Natural killer cell (primary cell): ENCODE measurements around the gene TECPR1. TPM values are rescaled to one million over a fixed set of nuclear protein-coding genes. Genes with fewer than 3 reads are reported as not detected.

ENCODE experiments used
- ATAC-seq, 3 donors: fragments of 150-1000 bp in 2 of 3; fragments of 200-7000 bp in 1 of 3; cut with Tn5 transposase; 1 replicate in 1 of 3; 2 replicates in 2 of 3; pipeline ENCODE4 v1.10.0; 2021; ENCODE audit warnings: mild to moderate bottlenecking in 2 of 3, moderate library complexity in 2 of 3
- DNase-seq, 2 donors: peaks; one replicate each; pipeline versions ENCODE4 v3.0.0 to v3.0.0-alpha.2; 2013 to 2021; ENCODE audit warnings: mixed read lengths in 1 of 2
- H3K27ac ChIP-seq: one replicate; pipeline ENCODE4 v1.5.1; 2013; ENCODE audit warnings: mild to moderate bottlenecking, low read length
- H3K27me3 ChIP-seq: one replicate; pipeline ENCODE4 v1.6.1; 2013; ENCODE audit warnings: low read length; ENCODE audit not compliant: control insufficient read depth, insufficient read depth
- H3K36me3 ChIP-seq: one replicate; pipeline ENCODE4 v1.6.1; 2013; ENCODE audit warnings: low read length; ENCODE audit not compliant: control insufficient read depth, insufficient read depth
- H3K4me1 ChIP-seq: one replicate; pipeline ENCODE4 v1.6.1; 2013; ENCODE audit warnings: low read length; ENCODE audit not compliant: control insufficient read depth, insufficient read depth
- H3K4me3 ChIP-seq: one replicate; pipeline ENCODE4 v1.5.1; 2013; ENCODE audit warnings: low read length
- H3K9me3 ChIP-seq: one replicate; pipeline ENCODE4 v1.6.1; 2013; ENCODE audit warnings: low read length; ENCODE audit not compliant: control insufficient read depth, insufficient read depth
- H3K27ac Mint-ChIP-seq, 2 donors: one replicate each; pipeline ENCODE4 v1.8.0; 2022; ENCODE audit warnings: mild to moderate bottlenecking in 2 of 2, mixed read lengths in 2 of 2, moderate library complexity in 1 of 2
- H3K27me3 Mint-ChIP-seq, 2 donors: one replicate each; pipeline ENCODE4 v1.8.0; 2022; ENCODE audit warnings: low read depth in 2 of 2, mixed read lengths in 2 of 2
- H3K36me3 Mint-ChIP-seq: one replicate; pipeline ENCODE4 v1.8.0; 2022; ENCODE audit warnings: mixed read lengths
- H3K4me1 Mint-ChIP-seq, 2 donors: one replicate each; pipeline ENCODE4 v1.8.0; 2022; ENCODE audit warnings: mixed read lengths in 2 of 2
- H3K4me3 Mint-ChIP-seq: one replicate; pipeline ENCODE4 v1.8.0; 2022; ENCODE audit warnings: mild to moderate bottlenecking, moderate library complexity, mixed read lengths
- H3K9me3 Mint-ChIP-seq, 2 donors: one replicate each; pipeline ENCODE4 v1.8.0; 2022; ENCODE audit warnings: mixed read lengths in 2 of 2
- CTCF ChIP-seq: fragments of 200-600 bp; IDR thresholded peaks from one replicate; pipeline ENCODE4 v1.8.0; 2022; ENCODE audit warnings: antibody characterized with exemption
- WGBS: methylation state at CpG from one replicate; pipeline ENCODE4 v1.1.7; 2013; ENCODE audit warnings: missing lambda C conversion rate; ENCODE audit not compliant: insufficient coverage; 5-methylcytosine and 5-hydroxymethylcytosine counted together
- intact Hi-C: fragments of 100-400 bp; cut with micrococcal nuclease; formaldehyde crosslinking; loops from one replicate; pipeline ENCODE4 v1.14.2; 2022
- total RNA-seq, 4 donors: library from RNA; stranded (reverse); fragments of 120-200 nt in 1 of 4; gene quantifications; one replicate each; pipeline versions ENCODE4 v1.2.3 to v1.2.4, GENCODE V29; 2013 to 2022

TECPR1 gene
- total RNA-seq, 3 donors from 2014 or later (not counting 1 experiment from before 2014, with no cell fraction given) = 68.8 to 76.7 (median 70.3) TPM

- H3K4me1 Mint-ChIP-seq = no peaks in the 10 kb centered on the region
- intact Hi-C loops = no loop called here
- H3K27ac Mint-ChIP-seq = no peak overlapping the region
These were observed 42.3 kb upstream of the TECPR1 start for GRCh38 chr7:98294326-98294725.

GRCh38 chr7:98293746-98294145 is 41.7 kb upstream of the TECPR1 start:
- Histone ChIP-seq H3K27ac (no peak overlapping the region), H3K9me3 (no peaks in the 10 kb centered on the region), H3K4me1 (no peaks in the 10 kb centered on the region), H3K36me3 (peaks cover 5% of the 10 kb centered on the region), H3K27me3 (no peaks in the 10 kb centered on the region), H3K4me3 (no peak overlapping the region)
- no peak for TF ChIP-seq CTCF
- no peaks in the 10 kb centered on the region for H3K36me3 Mint-ChIP-seq
- H3K4me3 Mint-ChIP-seq = no peak overlapping the region
- H3K9me3 Mint-ChIP-seq = no peaks in the 10 kb centered on the region
- no peaks in the 10 kb centered on the region for H3K27me3 Mint-ChIP-seq
- ATAC-seq = no peak
- intact Hi-C loops = no loop called here
- H3K4me1 Mint-ChIP-seq = no peaks in the 10 kb centered on the region
- no peak overlapping the region for H3K27ac Mint-ChIP-seq
- 95% methylated on average over 13 of the region's 13 CpGs for WGBS
- no peak for DNase-seq

More at GRCh38 chr7:98294326-98294725, 42.3 kb upstream of the TECPR1 start:
- Mint-ChIP-seq H3K27me3 (no peaks in the 10 kb centered on the region), H3K4me3 (no peak overlapping the region), H3K9me3 (no peaks in the 10 kb centered on the region), H3K36me3 (no peaks in the 10 kb centered on the region)
- Histone ChIP-seq H3K4me3 (no peak overlapping the region), H3K4me1 (no peaks in the 10 kb centered on the region), H3K9me3 (no peaks in the 10 kb centered on the region), H3K27ac (no peak overlapping the region), H3K27me3 (no peaks in the 10 kb centered on the region), H3K36me3 (peaks cover 5% of the 10 kb centered on the region)
- DNase-seq (no peak), ATAC-seq (no peak)
- WGBS = 92% methylated on average over 15 of the region's 15 CpGs
- TF ChIP-seq CTCF = no peak

- no peaks in the 10 kb centered on the region for H3K36me3 Mint-ChIP-seq
- intact Hi-C loops = no loop called here
- H3K27ac ChIP-seq = no peak overlapping the region
- no peaks in the 10 kb centered on the region for H3K9me3 ChIP-seq
- DNase-seq = no peak
- H3K27me3 Mint-ChIP-seq = no peaks in the 10 kb centered on the region
- 94% methylated on average over 17 of the region's 17 CpGs for WGBS
- no peaks in the 10 kb centered on the region for H3K27me3 ChIP-seq
- no peak overlapping the region for H3K27ac Mint-ChIP-seq
- no peak for TF ChIP-seq CTCF
- H3K36me3 ChIP-seq = peaks cover 5% of the 10 kb centered on the region
- no peak overlapping the region for H3K4me3 Mint-ChIP-seq
- H3K4me1 Mint-ChIP-seq = no peaks in the 10 kb centered on the region
- H3K4me3 ChIP-seq = no peak overlapping the region
- no peaks in the 10 kb centered on the region for H3K4me1 ChIP-seq
- ATAC-seq = no peak
- no peaks in the 10 kb centered on the region for H3K9me3 Mint-ChIP-seq
These were observed 41.2 kb upstream of the TECPR1 start for GRCh38 chr7:98293265-98293664.

GRCh38 chr7:98291717-98292116 is 39.7 kb upstream of the TECPR1 start:
- Histone ChIP-seq H3K36me3 (peaks cover 5% of the 10 kb centered on the region), H3K27ac (no peak overlapping the region), H3K9me3 (no peaks in the 10 kb centered on the region), H3K4me3 (no peak overlapping the region), H3K4me1 (peaks cover 13% of the 10 kb centered on the region), H3K27me3 (no peaks in the 10 kb centered on the region)
- WGBS = 91% methylated on average over 7 of the region's 7 CpGs
- DNase-seq (no peak), ATAC-seq (peak in 1 of 3 donors; percentile 24)
- Mint-ChIP-seq H3K27me3 (no peaks in the 10 kb centered on the region), H3K4me1 (no peaks in the 10 kb centered on the region), H3K36me3 (no peaks in the 10 kb centered on the region), H3K9me3 (no peaks in the 10 kb centered on the region), H3K27ac (no peak overlapping the region), H3K4me3 (no peak overlapping the region)
- intact Hi-C loops = no loop called here
- TF ChIP-seq CTCF = no peak
